Activated CD4-positive, CD25-positive, alpha-beta regulatory T cell treated with anti-CD3 and anti-CD28 coated beads, Interleukin-2, amount 50 U/mL, for 16 hours (primary cell): ENCODE measurements around the gene PDXK.

Experiments used
- DNase-seq: peaks from one replicate; pipeline ENCODE4 v3.0.0-alpha.2; 2020; ENCODE audit warnings: low read depth, low spot score

Gene PDXK

GRCh38 chr21:43803558-43804300 lies 84.8 kb downstream of the PDXK start:
- DNase-seq, result no peak

GRCh38 chr21:43805275-43805800 lies 86.4 kb downstream of the PDXK start:
- no peak for DNase-seq

GRCh38 chr21:43806017-43806710 lies 87.2 kb downstream of the PDXK start:
- no peak for DNase-seq

GRCh38 chr21:43808367-43808766 lies 89.4 kb downstream of the PDXK start:
- no peak for DNase-seq

GRCh38 chr21:43808832-43809251 lies 89.9 kb downstream of the PDXK start:
- no peak for DNase-seq

- DNase-seq, result no peak
Measured at GRCh38 chr21:43809346-43809799, 90.4 kb downstream of the PDXK start.

- no peak for DNase-seq
Measured at GRCh38 chr21:43809853-43810504, 91.0 kb downstream of the PDXK start.

- peak; percentile 82 for DNase-seq
Measured at GRCh38 chr21:43810505-43811261, 91.8 kb downstream of the PDXK start.

- no peak for DNase-seq
Measured at GRCh38 chr21:43811262-43812105, 92.6 kb downstream of the PDXK start.
